Kidney epithelial cell (primary cell): Measurements from ENCODE around the gene HNRNPM. TPM values are rescaled to one million over a fixed set of nuclear protein-coding genes. Genes with fewer than 3 reads are reported as not detected.
"Not testable (repeated sequence)": the region's sequence is repeated elsewhere in the genome, so short reads cannot be mapped to it uniquely, and the experiment has no call there.

ENCODE experiments used
- DNase-seq: peaks from one replicate; pipeline ENCODE4 v3.0.0-alpha.2; 2010; ENCODE audit warnings: low read depth
- H3K27me3 ChIP-seq: 2 replicates; pipeline ENCODE4 v1.6.0; 2011; ENCODE audit warnings: low read length; ENCODE audit not compliant: control insufficient read depth, insufficient read depth
- H3K36me3 ChIP-seq: 2 replicates; pipeline ENCODE4 v1.5.1; 2011; ENCODE audit warnings: low read length; ENCODE audit not compliant: control insufficient read depth, insufficient read depth
- H3K4me3 ChIP-seq: 2 replicates; pipeline ENCODE4 v1.5.1; 2011; ENCODE audit warnings: low read depth, mild to moderate bottlenecking, control low read depth, low read length
- CTCF ChIP-seq: IDR thresholded peaks from 2 replicates; pipeline ENCODE4 v1.5.1; 2011; ENCODE audit warnings: mild to moderate bottlenecking, moderate library complexity, low read length, control low read depth, inconsistent platforms; ENCODE audit not compliant: insufficient read depth, poor library complexity, severe bottlenecking
- total RNA-seq: library from RNA; depleted of rRNA; stranded (reverse); fragments of >200 nt; gene quantifications from 2 replicates; pipeline ENCODE4 v1.2.3, GENCODE V29; 2015

HNRNPM gene
- total RNA-seq, 1 donor from 2014 or later: 115 TPM

- TF ChIP-seq CTCF: no peak
- Histone ChIP-seq H3K4me3 (no peak overlapping the region), H3K27me3 (no peaks in the 10 kb centered on the region), H3K36me3 (no peaks in the 10 kb centered on the region)
- DNase-seq: no peak
These were observed 41.0 kb upstream of the HNRNPM start for GRCh38 chr19:8403820-8404109.

GRCh38 chr19:8404391-8405151, 40.2 kb upstream of the HNRNPM start:
- no peak for TF ChIP-seq CTCF
- no peak overlapping the region for H3K4me3 ChIP-seq
- no peaks in the 10 kb centered on the region for H3K36me3 ChIP-seq
- H3K27me3 ChIP-seq: no peaks in the 10 kb centered on the region
- DNase-seq: no peak

GRCh38 chr19:8410718-8411117, 34.1 kb upstream of the HNRNPM start:
- not testable (repeated sequence) for DNase-seq, H3K36me3 ChIP-seq, H3K4me3 ChIP-seq, H3K27me3 ChIP-seq

- Histone ChIP-seq H3K36me3 (no peaks in the 10 kb centered on the region), H3K4me3 (peak within 1 kb of the TSS; percentile 79), H3K27me3 (no peaks in the 10 kb centered on the region)
- TF ChIP-seq CTCF: peak; percentile 56
- peak; percentile 84 for DNase-seq
These were observed 31.8 kb upstream of the HNRNPM start, which contains the start of gene MARCHF2 for GRCh38 chr19:8412783-8413628. TSS of gene MARCHF2 (plus strand) at chr19:8413305. CDS start at chr19:8421841, 8,536 bp downstream.

- no peak for DNase-seq
- Histone ChIP-seq H3K36me3 (no peaks in the 10 kb centered on the region), H3K27me3 (no peaks in the 10 kb centered on the region), H3K4me3 (peak overlapping the region; percentile 79)
- no peak for TF ChIP-seq CTCF
These were observed 31.2 kb upstream of the HNRNPM start for GRCh38 chr19:8413629-8413995.

- no peaks in the 10 kb centered on the region for H3K36me3 ChIP-seq
- TF ChIP-seq CTCF: no peak
- DNase-seq: no peak
- H3K4me3 ChIP-seq: no peak overlapping the region
- H3K27me3 ChIP-seq: no peaks in the 10 kb centered on the region
These were observed 28.0 kb upstream of the HNRNPM start for GRCh38 chr19:8416796-8417195.
